Femur (tissue), 1 donor: Measurements from ENCODE around the gene PCGF1.
A peak's percentile ranks its signal among the peaks of the same experiment; 100 is the strongest.

Source experiments
- DNase-seq: peaks from one replicate; pipeline ENCODE4 v3.0.0-alpha.2; 2017

PCGF1 gene

DNA sequence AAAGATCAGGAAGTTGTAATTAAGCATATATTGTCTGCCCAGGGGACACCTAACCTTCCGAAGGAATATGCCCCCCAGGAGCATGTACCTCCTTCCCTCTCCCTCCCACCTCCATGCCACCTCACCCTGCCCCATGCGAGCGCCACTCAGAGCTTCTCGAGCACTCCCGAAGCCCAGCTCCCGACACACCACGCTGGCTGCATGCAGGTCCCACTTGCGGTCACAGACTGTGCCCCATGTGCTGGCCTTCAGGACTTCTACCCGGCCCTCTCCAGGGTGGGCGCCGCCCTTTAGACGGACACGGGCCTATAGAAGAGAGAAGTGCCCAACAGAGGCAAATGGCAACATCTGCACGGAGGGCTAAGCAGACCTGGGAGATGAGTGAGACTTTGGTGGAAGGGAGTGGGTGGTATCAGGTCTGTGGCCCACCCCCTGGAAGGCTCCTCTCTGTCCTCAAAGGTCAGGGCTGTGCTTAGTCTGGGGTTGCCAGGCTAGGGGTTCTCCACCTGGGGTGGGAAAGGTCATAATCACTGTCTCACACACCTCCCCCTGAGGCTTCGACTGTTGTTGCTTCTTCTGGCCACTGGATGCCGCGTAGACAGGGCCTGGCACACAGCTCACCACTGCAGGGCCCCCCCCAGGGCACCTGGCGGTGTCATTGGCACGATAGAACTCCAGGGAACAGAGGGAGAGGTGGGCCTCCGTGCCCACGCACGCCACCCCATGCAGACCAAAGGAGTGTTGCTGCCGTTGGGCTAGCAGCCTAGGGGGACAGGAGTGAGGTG, 28.9 kb upstream of the PCGF1 start:
- DNase-seq: no peak

DNA sequence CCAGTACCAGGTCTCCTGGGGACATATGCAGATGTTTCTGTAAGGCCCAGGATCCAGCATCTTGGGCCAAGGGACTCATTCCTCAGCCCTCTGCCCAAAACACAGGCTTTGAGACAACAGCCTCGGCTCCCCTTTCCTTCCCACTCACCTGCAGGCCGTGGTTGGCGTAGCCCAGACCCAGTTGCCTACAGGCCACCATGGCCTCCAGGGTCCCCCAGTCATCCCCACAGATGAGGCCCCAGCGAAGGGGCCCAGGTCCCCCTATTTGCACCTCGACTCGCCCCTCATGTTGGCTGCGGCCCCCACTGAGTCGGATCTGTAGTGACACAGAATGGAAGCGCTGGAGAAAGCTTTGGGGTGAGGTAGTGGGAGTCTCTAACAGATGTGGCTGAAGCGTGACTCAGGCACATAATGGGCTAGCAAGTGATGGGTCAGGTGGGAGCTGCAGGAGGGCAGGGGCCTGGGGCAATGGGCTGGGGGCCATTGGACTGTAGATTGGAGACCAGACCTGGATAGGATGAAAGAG, 28.0 kb upstream of the PCGF1 start:
- no peak for DNase-seq

DNA sequence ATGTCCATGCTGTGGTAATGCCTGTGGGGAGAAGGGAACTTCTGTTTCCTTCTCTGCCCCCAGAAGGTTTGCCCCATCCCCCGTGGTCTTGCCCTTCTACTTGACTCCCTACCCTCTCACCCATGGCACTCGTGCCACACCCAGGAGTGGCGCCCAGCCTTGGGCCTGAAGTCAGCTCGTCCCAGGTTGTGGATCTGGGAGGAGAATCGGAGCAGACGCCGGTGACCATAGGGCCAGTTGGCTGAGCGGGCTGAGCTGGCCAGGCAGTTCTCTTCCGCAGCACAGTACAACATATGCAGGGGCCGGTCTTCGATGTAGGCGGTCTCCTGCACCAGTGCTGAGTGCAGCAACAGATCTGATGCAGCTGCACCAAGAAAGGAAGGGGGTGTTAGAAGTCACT, 26.9 kb upstream of the PCGF1 start:
- no peak for DNase-seq

GRCh38 chr2:74533464-74533863, 26.0 kb upstream of the PCGF1 start:
- no peak for DNase-seq

DNA sequence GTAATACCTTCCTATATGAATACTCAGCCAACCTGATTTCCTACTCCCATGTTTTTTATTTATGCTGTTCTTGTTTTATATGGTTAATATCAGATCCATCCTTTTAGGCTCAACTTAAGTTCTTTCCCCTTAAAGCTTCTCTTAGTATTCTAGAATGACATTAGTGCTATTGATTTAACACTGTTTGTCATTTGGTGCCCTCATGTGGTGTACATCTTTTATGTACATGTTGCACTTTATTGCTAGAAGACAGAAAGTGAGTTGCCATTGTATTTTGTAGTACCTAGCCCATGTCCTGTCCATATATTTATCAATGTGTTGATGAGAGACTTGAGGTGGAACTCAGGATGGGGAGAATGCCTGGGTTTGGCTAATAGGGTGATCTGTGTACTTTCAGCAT, 24.7 kb upstream of the PCGF1 start:
- DNase-seq: no peak

DNA sequence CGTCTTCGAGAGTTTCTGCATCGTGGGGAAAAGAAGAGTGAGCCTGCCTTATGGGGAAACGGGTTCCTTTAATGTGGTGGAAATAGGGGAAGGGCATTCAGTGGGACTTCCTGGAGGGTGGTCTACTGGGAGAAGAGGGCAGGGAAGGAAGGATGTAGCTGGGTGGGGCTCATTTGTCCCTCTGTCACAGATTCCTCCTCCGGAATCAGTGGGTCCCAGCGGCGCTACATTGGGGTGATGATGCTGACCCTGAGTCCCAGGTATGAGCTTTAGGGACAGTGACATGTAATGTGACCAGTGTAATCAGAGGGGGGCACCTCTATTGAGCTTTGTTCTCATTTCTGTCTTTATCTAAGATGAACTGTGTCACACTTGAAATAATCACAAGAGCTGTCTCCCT, 24.2 kb upstream of the PCGF1 start:
- no peak for DNase-seq

DNA sequence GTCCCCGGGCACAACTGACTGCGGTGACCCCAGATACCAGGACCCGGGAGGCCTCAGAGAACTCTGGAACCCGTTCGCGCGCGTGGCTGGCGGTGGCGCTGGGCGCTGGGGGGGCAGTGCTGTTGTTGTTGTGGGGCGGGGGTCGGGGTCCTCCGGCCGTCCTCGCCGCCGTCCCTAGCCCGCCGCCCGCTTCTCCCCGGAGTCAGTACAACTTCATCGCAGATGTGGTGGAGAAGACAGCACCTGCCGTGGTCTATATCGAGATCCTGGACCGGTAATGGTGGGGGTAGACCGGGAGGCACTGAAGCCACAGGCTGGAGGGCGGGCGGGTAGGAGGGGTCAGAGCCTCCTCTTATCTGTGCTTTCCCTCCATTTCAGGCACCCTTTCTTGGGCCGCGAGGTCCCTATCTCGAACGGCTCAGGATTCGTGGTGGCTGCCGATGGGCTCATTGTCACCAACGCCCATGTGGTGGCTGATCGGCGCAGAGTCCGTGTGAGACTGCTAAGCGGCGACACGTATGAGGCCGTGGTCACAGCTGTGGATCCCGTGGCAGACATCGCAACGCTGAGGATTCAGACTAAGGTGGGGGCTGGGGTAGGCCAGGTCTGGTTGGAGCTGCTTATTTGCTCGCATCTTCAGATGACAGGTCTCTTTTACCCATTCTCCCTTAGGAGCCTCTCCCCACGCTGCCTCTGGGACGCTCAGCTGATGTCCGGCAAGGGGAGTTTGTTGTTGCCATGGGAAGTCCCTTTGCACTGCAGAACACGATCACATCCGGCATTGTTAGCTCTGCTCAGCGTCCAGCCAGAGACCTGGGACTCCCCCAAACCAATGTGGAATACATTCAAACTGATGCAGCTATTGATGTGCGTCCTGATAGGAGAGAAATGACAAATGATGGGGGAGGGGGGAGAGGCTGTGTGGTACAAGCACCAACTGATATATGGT, 23.0 kb upstream of the PCGF1 start:
- DNase-seq: peak; percentile 67

DNA sequence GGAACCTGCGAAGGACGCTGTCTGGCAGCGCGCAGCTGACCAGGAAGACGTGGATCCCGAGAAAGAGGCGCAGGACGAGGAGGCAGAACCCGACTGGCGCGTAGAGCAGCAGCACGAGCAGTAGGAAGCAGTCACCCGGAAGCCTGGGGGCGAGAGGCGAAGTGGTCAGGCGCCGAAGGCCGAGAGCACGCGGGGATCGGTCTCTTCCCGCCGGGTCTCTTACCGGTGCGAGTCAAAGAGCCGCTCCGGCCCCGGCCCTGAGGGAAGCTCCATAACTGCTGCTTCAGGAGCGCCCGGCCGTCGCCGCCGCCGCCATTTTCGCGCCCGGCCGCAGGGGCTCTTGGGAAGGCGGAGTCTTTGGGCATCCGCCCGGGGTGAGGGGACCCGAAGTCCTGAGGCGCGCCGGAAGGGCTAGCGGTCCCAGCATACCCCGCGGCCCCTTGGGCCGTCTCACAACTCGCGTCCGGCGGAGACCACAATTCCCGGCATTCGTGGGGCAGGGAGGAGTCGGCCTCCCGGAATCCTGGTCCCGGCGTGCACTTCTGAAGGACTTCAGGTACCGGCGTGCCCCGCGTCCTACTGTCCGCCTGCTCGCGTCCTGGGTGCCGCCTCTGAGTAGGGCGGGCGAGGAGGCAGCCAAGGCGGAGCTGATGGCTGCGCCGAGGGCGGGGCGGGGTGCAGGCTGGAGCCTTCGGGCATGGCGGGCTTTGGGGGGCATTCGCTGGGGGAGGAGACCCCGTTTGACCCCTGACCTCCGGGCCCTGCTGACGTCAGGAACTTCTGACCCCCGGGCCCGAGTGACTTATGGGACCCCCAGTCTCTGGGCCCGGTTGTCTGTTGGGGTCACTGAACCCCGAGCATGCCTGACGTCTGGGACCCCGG, 22.1 kb upstream of the PCGF1 start, which contains the start of the genes AUP1 and HTRA2:
Gene AUP1, minus strand, starts transcription at position 350 of the 882 bp plus-strand sequence. Its CDS starts 77 bp downstream, at position 273.
Gene HTRA2, plus strand, starts transcription at position 577 of the 882 bp plus-strand sequence. Its CDS starts 74 bp downstream, at position 651.
- DNase-seq: peak; percentile 99

DNA sequence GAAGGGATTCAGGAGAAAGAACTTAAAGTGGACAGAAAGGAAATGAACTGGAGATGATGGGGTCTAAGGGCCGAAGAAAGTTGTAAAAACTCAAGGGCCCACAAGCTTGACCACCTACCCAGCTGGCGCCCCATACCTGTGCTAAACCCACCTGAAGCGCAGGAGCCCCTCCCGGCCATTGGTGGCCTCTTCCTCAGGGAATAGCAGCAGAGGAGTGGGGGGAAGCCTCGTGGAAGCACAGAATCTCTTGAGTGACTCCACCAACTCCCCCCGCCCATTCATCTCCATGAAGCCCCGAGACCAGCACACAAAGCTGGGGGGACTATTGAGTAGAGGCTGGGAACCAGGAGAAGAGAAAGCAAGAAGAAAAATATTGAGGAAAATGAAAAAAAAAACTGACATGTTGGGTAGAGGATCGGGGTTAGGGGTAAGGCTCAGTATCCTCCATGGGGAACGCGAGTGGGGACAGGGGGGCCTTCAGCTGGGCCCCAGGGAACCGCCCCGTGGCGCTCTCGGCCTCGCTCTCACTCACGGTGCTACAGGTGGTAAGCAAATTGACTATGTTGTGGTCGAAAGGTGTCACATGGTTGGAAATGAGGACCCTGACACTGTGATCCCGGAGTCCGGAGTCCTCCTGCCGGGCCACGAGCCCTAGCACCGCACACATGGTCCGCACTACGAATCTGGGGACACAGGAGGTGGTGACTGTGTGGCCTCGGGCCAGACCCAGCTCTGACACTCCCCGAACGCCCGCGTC, 21.3 kb upstream of the PCGF1 start:
- DNase-seq: no peak

DNA sequence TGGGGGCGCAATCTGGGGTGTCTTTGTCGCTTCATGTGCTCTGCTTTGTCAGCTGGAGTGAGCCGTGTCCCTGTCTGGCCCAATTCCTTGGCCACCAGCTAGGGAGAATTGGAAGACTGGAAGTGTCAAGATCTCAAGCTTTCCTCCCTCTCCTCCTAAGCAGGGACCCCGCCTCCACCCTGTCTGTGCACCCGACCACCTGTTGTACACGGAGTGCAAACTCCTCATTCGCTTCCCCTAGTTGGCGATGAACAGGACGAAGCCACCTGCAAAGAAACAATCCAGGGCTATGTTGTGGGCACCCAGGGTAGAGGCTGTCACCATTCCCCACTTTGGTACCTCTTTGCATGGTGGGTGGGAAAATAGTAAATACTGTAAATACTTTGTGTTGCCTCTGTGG, 20.2 kb upstream of the PCGF1 start:
- no peak for DNase-seq

DNA sequence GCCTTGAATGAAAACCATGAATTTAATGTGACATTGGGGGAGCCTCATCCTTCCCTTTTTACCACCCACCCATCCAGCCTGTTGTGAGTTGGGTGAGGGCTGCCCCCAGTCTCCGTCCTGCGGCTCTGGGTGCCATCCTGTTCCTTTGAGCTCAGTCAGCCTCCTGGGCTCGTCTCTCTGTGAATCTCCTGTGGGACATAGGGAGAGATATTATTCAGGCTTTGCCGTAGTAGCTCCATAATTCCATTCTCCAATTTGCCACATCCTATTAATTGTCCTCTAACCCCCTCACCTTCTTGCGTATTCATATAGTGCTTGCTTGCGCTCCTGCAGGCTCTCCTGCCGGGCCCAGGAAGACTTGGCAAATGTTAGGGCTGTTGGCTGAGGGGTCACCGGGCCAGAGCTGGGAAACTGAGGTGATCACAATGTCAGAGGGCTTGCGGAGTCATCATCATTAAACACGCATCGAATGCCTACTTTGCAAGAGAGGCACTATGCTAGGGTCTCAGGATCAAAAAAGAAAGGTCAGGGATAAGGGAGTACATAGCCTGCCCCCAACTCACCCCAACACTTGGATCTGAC, 19.2 kb upstream of the PCGF1 start:
- DNase-seq: no peak

- DNase-seq: no peak
These were observed 18.5 kb upstream of the PCGF1 start, which contains the start of gene DQX1 for GRCh38 chr2:74525717-74526648. DQX1 (minus strand) TSS chr2:74526231; CDS start chr2:74525729, 502 bp downstream.

DNA sequence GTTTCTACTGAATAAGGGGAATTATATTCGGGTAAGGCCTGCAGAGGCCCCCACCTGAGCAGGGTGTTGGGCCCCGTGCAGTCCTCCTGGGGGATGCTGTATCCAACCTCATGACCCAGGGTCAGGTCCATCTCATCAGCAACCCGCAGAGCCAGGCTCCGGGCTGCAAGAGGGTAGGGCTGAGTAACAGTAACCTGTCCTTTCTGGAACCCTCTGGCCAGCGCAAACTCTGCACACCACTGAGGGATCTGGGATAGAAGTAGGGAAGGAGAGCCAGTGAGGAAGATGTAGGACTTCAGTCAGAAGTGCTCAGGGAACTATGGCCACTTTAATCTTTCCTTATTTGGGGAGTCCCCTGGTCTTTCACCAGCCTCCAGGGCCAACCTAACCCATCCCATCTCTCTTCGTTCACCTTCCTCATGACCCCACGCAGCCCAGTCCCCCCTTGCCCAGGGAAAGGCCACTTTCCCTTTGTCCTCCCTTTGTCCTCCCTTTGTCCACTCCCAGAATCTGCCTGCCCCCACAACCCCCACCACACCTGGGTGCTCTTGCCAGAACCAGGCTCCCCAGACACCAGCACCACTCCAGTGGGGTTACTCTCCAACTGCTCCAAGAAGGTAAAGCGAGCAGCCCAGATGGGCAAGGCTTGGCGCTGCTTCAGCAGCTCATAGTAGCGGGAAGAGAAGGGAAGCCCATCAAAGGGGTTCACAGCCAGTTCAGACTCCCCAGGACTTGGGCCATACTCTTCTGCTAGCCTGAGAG, 17.6 kb upstream of the PCGF1 start:
- no peak for DNase-seq

GRCh38 chr2:74524005-74524404, 16.5 kb upstream of the PCGF1 start:
- DNase-seq: no peak

DNA sequence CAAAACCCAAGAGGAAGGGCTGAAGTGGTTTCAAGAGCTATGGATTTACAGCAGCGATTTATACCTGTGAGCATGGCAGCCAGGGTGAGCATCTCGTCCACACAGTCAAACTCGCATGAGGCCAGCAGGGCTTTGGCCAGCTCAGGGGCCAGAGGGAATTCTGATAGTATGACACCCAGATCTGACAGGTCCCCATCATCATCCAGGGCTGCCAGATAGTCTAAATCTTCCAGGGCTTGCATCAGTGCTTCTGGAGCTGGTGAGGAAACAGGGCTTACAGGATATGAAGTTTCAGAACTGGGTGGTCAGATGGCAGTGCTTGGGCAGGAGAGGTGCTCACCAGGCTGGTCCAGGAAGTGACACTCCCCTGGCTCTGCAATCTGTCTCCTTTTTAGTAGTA, 15.0 kb upstream of the PCGF1 start:
- no peak for DNase-seq

DNA sequence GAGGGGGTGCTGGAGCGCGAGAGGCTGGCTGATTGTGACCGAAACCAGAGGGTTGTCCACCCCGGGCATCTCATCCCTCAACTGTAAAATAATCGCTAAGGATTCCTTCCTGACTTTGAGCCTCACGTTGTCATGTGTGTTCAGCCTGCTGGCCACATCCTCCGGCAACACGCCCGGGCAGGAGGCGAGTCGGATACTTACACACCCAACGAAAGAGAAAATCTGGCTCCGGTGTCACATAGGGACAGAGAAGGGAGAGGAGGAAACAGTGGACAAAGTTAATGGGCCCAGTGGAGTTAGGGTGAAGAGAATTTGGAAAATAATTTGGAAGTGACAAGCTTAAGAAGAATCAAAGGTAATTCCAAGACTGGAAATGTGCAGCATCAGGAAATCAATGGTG, 9.2 kb upstream of the PCGF1 start:
- DNase-seq: no peak

- DNase-seq: peak; percentile 87
These were observed 8.6 kb upstream of the PCGF1 start for GRCh38 chr2:74515981-74516633.

DNA sequence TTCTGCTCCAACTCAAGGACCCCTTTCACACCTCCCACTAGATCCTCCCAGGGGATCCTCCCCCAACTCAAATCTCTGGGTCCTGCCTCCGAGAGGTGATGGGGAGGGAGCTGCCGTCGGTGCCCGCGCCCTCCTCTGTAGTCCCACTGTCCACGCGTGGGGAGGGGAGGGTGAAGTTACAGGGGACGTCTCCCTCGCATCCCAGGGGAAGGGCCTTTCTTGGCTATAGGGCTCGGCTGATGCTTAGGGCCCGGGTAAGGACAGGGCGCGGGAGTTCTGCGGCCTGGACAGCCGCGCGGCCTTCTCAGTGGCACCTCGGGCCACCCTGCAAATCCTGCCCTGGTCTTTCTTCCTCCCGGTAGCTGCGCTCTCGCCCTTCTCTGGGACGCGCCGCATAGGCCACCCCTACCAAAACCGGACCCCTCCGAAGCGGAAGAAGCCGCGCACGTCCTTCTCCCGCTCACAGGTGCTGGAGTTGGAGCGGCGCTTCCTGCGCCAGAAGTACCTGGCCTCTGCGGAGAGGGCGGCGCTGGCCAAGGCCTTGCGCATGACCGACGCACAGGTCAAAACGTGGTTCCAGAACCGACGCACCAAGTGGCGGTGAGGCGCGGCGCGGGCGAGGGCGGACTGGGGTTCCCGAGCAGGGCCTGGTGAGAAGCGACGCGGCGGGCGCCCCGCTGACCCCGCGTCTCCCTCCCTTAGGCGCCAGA, 7.9 kb upstream of the PCGF1 start:
- no peak for DNase-seq
